Testis (tissue), 3 donors: ENCODE results near the gene CDK5RAP2. TPM values are rescaled to one million over a fixed set of nuclear protein-coding genes. Genes with fewer than 3 reads are reported as not detected.

Source experiments
- polyA plus RNA-seq: library from polyadenylated mRNA; stranded (reverse); fragments of 350-450 nt; fragmentation: Illumina TruSeq; extraction: RNeasy Lipid Tissue Mini Kit (QIAGEN cat#74804); gene quantifications from one replicate; pipeline ENCODE4 v1.2.3, GENCODE V29; 2014; ENCODE audit warnings: low read depth, low replicate concordance; ENCODE audit not compliant: insufficient read depth
- total RNA-seq, 2 donors: library from RNA; depleted of rRNA; stranded (reverse); fragments of >200 nt; gene quantifications; one replicate each; pipeline ENCODE4 v1.2.3, GENCODE V29; 2016

Gene CDK5RAP2
- total and polyA plus RNA-seq, 3 donors from 2014 or later = 64.9 to 80.5 (median 76.1) TPM

Other genes starting within 250 kb of the CDK5RAP2 start
- gene MEGF9, start 134.3 kb upstream of the CDK5RAP2 start, total RNA-seq = 1 to 10 TPM; 8.2 to 8.5 TPM
- gene MEGF9, start 134.3 kb upstream of the CDK5RAP2 start, polyA plus RNA-seq = 7.2 TPM
- gene FBXW2, start 213.2 kb upstream of the CDK5RAP2 start, total RNA-seq = 10 to 100 TPM; 52.9 to 58.7 TPM
- gene FBXW2, start 213.2 kb upstream of the CDK5RAP2 start, polyA plus RNA-seq = 46.5 TPM